ENCODE results near the gene HNRNPK.

The HNRNPK gene

DNA sequence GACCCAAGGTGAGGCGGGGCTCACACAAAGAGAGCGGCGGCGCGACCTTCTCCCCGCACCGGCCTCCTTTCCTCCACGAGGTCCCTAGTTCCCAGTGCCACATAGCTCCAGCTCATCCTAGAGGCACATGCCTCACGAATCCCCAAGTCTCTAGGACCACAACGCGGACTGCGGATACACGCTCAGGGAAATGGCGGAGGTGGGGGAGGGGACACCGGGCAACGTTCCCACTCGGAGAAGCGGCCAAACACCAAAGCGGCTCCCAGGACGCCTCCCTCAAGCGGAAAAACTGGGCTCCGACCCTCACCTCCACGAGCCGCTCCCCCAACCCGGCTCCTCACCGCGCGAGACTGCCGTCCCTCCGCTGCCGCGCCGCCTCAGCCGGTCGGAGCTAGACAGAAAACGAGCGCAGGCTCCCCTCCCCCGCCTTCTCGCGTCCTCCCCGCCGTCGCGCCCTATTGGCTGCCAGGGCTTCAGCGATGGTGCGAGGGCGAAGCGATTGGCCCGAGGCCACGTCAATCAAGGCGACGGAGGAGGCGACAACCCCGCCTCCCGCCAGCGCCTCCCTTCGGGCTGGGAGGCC is at the start of gene HNRNPK:
Gene HNRNPK, minus strand, starts transcription at position 404 of the 583 bp plus-strand sequence. CDS start 1,963 bp downstream, outside the sequence.
- DNase-seq (ENCODE audit: low spot score), result peak; percentile 98

DNA sequence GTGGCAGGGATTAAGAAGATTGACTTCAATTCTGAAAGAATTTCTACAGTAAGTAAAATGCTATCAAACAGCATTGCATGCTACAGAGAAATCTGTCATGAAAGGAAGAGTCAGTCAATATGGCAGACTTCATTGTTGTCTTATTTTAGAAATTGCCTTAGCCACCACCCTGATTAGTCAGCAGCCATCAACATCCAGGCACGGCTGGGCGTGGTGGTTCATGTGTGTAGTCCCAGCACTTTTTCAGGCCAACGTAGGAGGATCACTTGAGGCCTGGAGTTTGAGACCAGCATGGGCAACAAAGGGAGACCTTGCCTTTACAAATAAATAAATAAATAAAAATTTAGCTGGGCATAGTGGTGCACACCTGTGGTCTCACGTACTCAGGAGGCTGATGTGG is 47.2 kb upstream of the HNRNPK start:
- no peak for DNase-seq (ENCODE audit: low spot score)

DNA sequence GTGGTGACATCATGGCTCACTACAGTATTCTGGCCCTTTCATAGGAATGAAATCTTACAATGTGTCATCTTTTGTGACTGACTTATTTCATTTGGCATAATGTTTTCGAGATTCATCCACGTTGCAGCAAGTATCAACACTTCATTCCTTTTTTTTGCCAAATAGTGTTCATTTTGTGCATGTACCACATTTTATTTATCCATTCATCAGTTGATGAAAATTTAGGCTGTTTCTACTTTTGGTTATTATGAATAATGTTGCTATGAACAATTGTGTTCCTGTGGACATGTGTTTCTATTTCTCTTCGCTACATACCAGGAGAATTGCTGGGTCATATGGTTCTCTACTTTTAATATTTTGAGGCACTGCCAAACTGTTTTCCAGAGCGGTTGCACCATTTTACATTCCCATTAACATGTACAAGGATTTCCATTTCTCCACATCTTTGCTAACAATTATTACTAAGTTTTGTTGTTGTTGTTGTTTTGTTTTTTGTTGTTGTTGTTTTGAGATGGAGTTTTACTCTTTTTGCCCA is 44.1 kb upstream of the HNRNPK start:
- DNase-seq (ENCODE audit: low spot score), result no peak

DNA sequence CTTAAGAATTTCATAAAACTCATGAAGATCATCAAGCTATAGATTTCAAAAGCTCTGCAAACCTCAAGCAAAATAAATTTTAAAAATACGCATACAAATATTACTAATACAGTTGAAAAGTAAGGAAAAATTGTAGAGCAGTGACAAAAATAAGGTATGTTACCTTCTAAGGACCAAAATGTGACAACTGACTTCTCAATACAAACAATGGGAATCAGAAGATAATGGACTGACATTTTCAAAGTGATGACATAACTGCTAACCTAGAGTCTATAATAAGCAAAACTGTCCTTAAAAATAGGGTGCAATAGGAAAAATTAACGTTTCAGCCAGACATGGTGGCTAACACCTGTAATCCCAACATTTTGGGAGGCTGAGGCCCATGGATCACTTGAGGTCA is 27.6 kb upstream of the HNRNPK start:
- DNase-seq (ENCODE audit: low spot score), result no peak

DNA sequence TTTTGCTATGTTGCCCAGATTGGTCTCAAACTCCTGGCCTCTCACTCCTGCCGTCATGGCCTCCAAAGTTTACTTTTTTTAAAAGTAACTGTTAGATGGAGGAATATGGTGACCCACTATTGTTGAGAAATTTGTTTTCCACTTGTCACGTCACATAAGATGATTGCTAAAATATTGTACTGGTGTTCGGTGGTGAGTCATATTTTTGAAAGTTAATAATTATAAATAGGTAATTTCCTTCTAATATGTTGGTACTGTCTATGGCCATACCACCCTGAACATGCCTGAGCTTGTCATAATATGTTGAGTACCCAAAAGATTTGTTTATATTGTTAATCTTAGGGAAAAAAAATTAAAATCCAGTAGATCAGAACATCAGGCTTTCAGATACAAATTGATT is 23.2 kb upstream of the HNRNPK start:
- no peak for DNase-seq (ENCODE audit: low spot score)

DNA sequence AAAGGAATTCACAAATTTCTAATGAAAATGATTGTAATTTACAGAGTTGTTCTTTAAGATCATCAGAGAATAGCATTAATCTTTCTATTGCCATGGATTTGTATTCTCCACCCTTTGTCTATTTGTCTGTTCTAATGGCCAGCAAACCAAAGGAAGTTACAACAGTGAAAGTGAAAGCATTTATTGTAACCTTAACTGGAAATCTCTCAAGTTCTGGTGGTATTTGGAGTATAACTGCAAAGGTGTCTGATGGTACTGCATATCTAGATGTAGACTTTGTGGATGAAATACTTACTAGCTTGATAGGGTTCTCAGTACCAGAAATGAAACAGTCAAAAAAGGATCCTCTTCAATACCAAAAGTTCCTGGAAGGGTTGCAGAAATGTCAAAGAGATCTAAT is 22.3 kb upstream of the HNRNPK start:
- no peak for DNase-seq (ENCODE audit: low spot score)

DNA sequence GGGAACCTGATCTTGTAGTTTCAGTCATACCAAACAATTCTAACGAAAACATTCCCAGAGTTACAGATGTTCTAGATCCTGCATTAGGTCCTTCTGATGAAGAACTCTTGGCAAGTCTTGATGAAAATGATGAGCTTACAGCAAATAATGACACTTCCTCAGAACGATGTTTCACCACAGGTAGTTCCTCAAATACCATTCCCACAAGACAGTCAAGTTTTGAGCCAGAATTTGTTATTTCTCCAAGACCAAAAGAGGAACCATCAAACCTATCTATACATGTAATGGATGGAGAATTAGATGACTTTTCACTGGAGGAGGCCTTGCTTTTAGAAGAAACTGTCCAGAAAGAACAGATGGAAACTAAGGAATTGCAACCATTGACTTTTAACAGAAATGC is 21.6 kb upstream of the HNRNPK start:
- DNase-seq (ENCODE audit: low spot score), result no peak

DNA sequence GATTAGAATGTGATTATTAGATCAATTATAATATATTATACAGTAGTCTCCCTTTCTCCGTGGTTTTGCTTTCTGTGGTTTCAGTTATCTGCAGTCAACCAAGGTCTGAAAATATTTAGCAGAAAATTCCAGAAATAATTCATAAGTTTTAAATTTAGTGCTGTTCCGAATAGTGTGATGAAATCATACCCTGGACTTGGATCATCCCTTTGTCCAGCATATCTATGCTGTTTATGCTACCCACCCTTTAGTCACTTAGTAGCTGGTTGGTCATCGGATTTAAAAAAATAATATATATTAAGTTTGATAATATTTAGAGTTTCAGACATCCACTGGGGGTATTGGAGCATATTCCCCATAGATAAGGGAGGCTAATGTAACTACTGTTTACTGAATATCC is 20.2 kb upstream of the HNRNPK start:
- no peak for DNase-seq (ENCODE audit: low spot score)

DNA sequence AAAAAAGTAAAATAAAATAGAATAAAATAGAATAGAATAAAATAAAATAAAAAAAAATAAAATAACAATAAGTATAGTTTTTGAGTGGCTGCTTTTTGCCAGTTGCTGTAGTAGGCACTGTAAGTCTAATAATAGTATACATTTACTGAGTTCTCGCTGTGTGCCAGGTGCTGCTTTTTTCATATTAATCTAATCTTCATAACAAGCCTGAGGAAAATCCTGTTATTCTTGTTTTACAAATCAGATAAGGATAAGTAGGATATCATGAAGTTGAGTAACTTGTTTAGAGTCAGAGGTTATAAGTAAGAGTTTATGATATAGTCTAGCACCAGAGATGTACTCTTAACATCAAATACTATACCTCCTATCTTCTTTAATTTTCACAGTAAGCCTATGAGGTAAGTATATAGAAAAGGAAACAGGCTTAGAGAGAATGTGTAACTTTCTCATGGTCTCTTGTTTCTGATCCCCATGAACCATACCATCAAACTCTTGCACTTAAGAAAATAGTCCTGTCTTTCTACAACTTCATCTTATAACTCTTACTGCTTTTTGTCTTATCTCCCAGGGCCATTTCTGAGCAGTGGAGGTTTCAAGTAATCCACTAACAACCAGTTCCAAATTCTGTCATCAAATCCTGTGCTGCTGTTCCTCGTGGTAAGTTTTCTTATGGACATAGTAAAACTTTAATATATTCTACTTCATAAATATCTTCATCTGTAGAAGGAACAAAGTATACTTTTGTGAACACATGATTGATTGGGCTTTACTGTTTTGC is 19.3 kb upstream of the HNRNPK start:
- no peak for DNase-seq (ENCODE audit: low spot score)

DNA sequence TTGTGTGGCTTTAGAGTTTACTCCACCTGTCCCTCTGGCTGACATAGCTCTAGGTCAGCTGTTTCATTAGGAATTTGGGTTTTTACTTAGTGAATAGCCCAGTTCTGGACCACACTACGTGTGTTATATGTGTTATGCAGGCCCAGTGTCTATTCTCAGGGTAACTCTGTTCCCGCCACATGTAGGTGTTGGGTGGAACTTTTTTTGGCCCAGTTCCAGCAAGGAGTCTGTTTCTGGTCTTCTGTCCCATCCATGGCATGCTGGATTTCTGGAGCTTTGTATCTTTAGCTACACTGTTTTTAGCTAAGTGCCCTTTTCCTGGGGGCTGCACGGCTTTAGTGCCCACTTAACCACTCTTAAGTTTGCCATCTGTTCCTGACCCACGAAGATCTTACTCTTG is 16.1 kb upstream of the HNRNPK start:
- no peak for DNase-seq (ENCODE audit: low spot score)

DNA sequence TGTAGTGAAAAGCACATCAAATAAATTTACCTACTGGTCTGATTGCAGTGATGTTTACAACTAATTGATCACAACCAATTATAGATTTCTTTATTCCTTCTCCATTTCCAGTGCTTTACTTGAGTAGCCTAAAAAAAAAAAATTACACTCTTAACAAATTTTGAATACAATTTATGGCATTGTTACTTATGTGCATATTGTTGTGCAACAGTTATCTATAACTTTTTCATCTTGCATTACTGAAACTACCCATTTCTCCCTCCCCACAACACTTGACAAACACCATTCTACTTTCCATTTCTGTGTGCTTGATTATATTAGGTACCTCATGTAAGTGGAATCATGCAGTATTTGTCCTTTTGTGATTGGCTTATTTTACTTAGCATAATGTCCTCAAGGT is 12.9 kb upstream of the HNRNPK start:
- no peak for DNase-seq (ENCODE audit: low spot score)

DNA sequence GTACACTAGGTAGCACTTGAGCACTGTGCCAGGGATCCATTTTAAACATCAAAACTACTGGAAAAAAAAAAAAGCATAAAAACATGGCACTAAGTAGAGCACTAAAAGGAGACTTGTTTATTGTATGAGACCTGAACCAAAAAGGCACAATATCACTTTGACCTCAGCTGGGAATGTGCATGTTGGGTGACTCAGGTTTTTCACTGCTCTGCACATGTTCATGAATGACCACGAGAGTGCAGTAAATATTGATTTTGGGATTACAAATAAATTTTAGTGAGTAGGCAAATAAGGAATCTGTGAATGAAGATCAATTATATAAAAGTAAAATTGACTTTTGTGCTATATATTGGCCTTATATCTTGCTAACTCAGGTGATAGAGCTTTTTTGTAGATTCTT is 12.4 kb upstream of the HNRNPK start:
- no peak for DNase-seq (ENCODE audit: low spot score)

DNA sequence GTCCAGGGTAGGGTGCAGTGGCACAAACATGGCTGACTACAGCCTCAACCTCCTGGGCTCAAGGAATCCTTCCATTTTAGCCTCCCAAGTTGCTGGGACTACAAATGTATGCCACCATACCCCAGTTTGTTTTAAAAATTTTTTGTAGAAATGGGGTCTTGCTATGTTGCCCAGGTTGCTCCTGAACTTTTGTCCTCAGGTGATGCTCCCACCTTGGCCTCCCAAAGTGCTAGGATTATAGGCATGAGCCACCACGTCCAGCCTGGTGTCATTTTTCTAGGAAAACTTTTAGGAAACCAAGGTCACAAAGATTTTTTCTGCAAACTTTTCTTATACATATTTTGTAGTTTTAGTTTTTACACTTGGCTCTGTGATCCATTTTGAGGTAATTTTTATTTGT is 11.3 kb upstream of the HNRNPK start:
- DNase-seq (ENCODE audit: low spot score), result no peak

DNA sequence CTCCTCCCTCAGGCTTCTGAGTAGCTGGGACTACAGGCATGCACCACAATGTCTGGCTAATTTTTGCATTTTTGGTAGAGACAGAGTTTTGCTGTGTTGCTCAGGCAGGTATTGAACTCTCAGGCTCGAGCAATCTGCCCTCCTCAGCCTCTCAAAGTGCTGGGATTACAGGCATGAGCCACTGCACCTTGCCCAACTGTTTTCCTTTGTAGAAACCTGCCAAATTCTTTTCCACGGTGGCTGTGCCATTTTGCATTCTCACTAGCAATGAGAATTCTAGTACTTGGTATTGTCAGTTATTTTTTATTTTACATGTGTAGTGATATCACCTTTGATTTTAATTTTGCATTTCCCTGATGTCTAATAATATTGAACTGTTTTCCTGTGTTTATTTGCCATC is 8.4 kb upstream of the HNRNPK start:
- DNase-seq (ENCODE audit: low spot score), result no peak

DNA sequence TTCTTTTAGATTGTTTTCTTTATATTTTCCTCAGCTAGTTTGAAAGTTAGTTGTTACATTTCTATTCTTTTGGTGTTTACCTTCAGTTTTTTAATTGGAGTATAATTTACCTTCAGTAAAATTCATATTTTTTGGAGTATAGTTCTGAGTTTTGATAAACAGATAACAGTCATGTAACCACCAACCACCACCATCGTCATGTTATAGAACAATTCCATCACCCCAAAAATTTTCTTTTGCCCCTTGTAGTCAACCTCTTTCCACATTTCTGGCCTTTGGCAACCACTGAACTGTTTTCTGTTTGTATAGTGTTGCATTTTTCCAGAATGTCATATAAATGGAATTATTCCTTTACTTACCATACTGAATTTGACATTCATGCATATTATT is 7.4 kb upstream of the HNRNPK start:
- no peak for DNase-seq (ENCODE audit: low spot score)

DNA sequence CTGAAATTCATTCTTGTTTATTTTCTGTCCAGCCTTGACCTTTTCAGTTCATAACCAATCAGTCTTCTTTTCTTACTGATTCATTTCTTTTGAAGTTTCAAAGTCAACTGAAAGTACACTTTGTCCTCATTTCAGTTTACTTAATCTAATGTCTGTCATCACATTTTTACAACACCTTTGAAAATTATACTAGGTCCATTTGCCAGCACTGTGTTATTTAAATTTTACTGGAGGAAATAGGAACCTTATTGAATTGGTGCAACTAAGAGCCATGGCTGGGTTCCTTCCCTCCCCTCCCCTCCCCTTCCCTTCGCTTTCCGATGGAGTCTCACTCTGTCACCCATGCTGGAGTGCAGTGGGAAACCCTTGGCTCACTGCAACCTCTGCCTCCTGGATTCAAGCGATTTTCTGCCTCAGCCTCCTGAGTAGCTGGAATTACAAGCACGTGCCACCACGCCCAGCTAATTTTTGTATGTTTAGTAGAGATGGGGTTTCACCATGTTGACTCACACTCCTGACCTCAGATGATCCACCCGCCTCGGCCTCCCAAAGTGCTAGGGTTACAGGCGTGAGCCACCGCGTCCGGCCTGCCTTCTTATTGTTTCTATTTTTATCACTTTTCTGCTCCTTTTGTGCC is 6.9 kb upstream of the HNRNPK start:
- no peak for DNase-seq (ENCODE audit: low spot score)

DNA sequence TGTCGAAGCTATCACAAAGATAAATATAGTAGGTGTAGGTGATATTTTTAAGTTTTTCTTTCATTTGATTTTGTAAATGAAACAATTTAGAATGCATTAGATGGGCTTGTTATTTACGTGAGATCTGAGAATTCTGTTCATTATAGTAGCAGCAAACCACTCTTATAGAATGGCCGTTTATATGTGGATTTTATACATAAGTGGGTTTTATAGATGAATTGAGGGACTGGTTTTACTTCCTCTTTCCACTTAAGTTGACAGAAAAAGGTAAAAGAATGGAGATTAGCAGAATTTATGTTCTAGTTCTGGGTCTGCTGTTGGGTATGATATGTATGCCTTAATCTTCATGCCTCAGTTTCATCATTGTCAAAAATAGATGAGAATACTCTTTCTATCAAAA is 6.2 kb upstream of the HNRNPK start:
- no peak for DNase-seq (ENCODE audit: low spot score)

DNA sequence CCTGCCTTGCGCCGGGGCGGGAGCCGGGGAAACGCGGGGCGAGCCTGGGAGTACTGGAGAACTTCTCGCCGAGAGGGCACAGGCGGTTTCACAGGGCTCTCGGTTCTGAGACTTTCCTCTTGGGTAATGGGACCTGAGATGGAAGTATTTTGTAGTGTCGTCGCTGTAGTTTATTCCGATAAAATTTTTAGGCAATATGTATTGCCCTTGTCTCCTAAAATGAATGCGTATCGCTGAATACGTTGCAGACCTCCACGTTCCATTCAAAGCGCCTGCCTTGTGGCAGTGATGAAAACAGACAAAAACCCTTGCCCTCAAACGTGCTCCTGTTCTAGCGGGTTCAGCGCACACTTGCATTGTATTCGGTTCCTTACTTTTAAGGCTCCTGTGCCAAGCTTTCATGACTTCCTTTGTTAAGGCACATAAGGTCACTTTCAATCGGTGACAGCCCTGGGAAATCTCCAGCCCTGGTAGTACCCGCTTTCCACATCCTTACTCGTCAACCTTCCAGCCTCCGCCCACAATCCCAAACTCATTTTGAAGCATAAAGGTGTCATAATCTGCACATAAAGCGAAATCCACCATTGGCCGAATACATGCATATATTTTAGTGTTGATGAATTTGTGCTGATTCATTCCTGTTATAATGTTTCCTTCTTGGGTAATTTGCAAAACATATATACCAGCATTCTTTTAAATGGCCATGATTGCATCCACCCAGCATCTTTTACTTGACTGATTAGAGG is 1.3 kb upstream of the HNRNPK start:
- DNase-seq (ENCODE audit: low spot score), result no peak

DNA sequence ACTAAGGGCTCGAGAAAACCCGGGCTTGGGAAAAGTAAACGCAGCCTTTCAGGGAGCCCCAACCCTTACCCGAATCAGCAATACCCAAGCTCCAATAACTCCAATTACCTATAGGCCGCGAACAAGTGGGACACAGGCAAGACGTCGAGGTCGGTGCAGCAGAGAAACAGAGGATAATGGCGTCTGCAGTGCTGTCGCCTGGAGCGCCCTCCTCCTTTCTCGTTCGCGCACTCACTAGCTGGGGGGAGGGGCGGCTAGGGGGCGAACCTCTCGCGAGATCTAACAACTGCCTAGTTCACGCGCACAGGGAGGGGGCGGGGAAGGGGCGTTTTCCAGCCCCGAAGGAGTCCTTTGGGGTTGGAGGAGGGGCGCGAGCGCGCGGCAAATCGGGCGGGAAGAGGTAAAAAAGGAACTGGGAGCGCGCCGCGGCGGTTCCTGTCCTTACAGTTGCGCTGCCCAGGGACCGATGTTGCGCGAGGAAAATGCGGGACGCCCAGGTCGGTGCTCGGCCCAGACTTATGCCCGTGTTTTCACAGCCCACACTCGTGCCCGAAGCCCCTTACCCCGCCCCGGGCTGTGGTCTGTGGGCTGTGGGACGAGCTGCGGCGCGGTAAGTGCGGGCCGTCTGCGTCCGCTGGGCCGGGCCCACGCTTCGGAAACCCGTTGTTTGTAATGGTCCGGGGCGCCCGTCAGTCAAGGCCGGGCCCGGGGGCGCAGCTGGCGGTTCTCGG is 545 bp upstream of the HNRNPK start, which contains the start of gene RMI1:
Gene RMI1, plus strand, starts transcription at position 411 of the 731 bp plus-strand sequence. CDS start 20,182 bp downstream, outside the sequence.
- peak; percentile 99 for DNase-seq (ENCODE audit: low spot score)

DNA sequence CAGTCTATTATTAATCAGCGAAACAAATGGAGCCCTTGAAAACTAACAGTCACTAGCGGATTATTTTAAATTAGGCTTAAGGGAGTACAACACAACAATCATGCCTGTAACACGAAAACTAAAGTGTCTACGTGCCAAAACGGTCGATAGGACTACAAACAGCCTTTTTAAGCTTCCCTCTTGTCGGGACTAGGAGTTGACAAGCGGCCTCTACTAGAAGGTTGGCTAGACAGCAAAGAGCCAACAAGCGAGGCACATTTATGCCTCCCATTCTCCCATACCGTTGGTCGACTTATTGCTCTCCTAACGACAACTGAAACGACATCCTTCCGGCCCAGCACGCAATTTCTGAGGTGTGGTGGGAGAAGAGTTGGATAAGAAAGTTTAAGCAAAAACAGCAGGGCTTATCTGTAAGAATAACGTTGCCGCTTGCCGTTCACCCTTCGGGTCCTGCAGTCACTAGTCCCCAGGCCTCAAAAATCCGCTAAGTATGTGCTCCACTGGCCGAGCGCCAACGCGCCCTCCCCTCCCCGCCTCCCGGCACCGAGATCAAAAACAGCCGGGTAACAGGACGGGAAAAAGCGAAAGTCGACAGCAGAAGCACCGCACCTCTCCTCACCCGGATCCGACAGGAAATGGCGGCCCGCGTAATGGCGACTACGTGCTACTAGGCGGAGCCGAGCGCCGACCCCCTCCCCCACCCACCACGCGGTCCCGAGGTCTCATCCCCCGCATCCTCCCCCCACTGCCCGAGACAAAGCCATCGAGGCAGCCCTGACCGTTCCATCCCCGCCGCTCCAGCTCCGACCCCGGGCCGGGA is 813 bp downstream of the HNRNPK start:
- DNase-seq (ENCODE audit: low spot score), result peak; percentile 82

DNA sequence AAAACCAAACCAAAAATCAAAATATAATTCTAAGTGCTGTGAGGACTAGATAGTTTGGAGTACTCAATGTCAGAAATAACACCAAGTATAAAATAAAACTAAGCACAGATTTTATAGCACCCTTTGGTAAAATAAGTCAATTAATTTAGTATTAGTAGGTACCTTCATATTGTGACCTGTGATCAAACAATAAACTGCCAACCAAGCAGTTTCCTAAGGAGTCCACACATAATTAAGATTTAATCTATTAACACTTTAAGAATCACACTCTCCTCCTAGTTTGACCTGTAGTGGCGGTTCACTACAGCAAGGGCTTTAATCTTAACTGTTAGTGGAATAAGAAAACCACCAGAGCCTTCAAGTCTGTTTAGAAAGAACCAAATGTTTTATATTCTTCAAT is 2.8 kb downstream of the HNRNPK start:
- no peak for DNase-seq (ENCODE audit: low spot score)
